NCI-H748 treated with DMSO at 0.1 percent for 48 hours (cell line): ENCODE data around the gene SIRT7.

Experiments
- DNase-seq: peaks from one replicate; lab custom pipeline; 2025; lab: John Stamatoyannopoulos, UW

SIRT7 gene

DNA sequence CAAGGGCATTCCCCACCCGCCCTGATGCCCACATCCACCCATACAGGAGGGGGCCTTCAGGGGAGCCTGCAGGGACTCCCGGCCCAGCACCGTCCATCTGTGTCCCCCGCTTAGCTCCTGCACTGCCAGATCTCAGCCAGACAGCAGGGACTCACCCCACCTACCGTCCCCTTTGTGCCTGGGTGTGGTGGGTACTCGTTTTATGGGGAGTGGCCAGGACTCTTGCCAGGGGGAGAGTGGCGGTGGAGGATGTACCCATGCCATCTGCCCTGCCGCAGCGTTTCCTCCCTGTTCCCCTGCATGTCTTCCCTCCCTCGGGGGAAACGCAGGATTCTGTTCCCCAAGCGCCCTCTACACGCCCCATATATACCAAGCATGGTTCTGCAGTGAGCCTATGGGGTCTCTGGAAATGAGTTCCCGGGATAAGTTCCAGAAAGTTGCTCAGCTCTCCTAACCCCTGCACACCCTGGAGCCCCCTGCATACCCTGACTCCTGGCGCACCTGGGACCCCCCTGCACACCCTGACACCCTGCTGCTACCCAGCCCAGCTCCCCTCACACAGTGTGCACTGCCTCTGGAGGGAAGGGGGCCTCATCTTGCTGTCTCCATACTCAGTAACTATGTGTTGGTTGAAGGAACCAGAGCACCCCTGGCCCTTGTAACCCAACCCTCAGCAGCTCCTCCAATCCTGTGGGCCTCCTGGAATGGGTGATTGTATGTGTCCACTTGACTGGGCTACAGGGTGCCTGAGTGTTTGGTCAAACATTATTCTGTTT, 13.8 kb upstream of the SIRT7 start:
- no peak for DNase-seq

DNA sequence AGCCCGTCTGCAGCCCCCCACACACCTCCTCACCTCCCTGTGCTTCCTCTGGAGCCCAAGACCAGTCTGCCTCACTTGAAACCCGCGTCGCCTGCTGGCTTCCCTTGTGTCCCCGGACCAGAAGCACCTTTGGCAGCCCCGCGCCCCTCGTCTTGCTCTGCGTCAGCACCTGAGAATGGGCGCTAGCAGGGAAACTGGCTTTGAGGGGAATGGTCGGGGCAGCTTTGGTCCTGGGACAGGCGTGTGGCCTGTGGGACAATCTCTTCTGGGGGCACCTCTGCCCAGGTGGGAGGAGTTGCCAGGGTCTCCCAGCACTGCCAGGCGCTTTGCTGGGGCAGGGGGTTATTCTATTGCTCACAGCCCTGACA, 13.2 kb upstream of the SIRT7 start:
- DNase-seq, result no peak

- DNase-seq, result no peak
These were observed 12.5 kb upstream of the SIRT7 start for GRCh38 chr17:81930142-81931125.

DNA sequence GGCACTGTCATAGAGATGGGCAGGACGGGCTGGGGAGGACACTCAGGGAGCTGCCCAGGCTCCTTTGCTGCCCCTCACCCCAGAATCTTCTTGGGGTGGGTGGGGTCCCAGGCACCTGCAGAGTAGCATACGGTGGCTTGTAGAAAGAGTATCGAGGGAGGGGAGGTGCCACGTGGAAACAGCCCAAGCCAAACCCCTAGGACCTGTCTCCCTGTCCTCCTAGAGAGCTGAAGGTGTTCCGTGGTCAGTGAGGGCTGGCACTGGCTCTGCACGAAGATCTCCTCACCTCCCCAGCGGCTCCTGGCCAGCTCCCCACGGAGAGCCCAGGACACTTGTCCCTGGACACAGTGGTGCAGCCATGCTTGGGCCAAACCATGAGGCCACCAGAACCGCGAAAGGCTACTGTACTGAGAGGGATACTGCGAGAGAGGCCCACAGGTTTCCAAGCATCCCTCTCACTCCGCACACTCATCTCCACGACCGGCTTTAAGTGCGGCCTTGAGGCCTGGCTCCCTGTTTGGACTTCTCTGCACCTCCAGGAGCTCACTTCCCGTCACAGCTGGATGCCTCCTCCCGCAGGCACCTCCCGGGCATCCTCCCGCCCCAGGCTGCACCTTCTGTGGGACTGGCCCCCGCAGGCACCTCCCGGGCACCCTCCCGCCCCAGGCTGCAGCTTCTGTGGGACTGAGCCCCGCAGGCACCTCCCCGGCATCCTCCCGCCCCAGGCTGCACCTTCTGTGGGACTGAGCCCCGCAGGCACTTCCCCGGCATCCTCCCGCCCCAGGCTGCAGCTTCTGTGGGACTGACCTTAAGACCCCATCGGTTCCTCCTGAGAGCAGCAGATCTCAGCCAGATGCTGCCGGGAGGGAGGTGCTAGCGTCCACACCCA, 11.5 kb upstream of the SIRT7 start:
- no peak for DNase-seq

GRCh38 chr17:81928544-81929252, 10.7 kb upstream of the SIRT7 start:
- peak; percentile 52 for DNase-seq

DNA sequence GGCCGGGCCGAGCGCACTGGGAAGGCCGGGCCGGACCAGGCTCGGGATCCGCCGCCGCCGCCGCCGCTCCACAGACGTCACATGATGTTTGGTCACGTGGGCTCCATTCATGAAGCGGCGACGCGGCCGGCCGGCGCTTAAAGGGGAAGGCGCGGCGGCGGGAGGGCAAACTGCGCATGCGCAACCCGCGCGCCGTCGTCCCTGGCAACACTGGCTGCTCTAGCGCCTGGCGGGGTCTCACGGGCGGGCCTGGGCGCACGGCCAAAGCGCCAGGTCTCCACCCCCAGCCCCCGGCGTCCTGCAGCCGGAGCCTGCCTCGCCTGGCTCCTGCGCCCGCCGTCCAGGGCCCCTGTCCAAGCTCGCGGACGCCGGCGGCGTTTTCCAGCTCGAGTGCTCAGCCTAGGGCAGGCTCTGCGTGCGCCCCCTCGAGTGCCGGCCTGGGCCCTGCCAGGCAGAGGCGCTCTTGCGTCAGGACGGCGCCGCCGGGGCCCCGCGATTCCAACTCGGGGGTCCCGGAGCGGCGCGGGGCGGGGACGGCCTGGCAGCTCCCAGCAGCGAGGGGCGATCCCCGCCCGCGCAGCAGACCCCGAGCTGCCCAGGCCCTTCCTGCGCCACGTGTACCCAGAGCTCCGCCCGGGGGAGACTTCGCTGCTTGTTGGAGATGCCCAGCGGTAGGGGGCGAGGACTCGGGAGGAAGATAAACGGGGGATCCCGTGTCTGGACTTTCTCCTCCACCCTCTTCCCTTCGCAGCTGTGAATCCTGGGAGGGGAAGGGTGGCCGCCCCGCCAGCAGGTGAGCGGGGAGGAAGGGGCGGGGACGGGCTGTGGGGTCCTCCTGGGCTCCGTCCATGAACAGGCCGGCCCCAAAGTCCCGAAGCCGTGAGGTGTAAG, 9.9 kb upstream of the SIRT7 start, which contains the start of gene MAFG:
Gene MAFG, minus strand, starts transcription at position 83 of the 891 bp plus-strand sequence. CDS start 4,550 bp downstream, outside the sequence.
- peak; percentile 86 for DNase-seq

GRCh38 chr17:81927152-81927652, 9.2 kb upstream of the SIRT7 start:
- DNase-seq, result no peak

DNA sequence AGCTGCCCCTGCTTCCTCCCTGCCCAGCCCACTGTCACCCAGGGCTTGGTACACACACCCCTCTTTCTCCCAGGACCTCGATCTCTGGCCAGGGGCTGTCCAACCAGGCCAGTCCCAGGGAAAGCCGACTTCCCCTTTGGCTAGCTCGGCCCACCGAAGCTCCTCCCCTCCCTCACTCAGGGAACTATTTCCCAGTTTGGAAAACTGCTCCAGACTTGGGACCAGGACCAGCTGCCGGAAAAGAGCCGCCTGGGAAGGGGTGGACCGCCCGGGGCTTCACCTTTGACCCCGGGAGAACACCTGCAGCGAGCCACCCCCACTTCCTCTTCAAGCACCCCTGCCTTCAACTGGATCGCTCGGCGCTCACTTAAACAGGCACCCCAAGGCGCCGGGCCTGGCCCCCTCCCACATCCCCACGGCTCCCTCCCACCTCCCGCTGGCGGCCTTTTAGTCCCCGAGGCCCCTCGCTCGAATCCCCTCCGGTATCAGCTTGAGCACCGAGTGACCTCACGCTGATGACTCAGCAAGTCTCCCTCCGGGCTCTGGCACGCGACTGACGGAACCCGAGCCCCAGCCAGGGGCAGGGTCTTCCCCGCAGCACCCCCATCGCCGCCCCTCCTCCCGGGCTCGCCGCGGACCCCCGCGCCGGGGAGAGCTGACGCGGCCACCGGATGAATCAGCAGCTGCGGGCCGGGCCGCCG, 8.6 kb upstream of the SIRT7 start:
- no peak for DNase-seq

DNA sequence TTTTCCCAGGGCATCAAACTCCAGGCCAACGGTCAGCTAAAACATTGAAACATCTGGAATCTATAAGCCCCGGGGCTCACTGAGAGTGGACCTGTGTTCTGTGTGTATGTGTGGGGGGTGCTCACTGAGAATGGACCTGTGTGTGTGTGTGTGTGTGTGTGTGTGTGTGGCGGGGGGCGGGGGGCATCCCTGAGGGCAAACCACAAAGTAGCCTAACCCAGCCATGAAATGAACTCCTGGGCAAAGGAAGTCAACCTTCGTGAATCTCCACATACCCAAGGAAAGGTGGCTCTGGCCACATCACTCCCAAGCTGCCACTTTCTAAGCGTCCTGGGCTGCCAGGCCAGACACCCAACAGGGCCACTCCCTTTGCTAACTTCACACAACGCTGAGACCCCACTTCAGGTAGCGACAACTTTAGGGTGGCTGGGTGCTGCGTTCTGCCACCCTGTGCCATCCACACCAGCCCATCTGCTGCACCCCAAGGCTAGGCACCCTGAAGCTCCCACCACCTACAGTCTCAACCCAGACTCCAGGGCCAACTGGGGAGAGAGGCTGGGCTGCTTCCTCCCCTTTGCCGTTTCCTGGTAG, 8.0 kb upstream of the SIRT7 start:
- DNase-seq, result no peak

DNA sequence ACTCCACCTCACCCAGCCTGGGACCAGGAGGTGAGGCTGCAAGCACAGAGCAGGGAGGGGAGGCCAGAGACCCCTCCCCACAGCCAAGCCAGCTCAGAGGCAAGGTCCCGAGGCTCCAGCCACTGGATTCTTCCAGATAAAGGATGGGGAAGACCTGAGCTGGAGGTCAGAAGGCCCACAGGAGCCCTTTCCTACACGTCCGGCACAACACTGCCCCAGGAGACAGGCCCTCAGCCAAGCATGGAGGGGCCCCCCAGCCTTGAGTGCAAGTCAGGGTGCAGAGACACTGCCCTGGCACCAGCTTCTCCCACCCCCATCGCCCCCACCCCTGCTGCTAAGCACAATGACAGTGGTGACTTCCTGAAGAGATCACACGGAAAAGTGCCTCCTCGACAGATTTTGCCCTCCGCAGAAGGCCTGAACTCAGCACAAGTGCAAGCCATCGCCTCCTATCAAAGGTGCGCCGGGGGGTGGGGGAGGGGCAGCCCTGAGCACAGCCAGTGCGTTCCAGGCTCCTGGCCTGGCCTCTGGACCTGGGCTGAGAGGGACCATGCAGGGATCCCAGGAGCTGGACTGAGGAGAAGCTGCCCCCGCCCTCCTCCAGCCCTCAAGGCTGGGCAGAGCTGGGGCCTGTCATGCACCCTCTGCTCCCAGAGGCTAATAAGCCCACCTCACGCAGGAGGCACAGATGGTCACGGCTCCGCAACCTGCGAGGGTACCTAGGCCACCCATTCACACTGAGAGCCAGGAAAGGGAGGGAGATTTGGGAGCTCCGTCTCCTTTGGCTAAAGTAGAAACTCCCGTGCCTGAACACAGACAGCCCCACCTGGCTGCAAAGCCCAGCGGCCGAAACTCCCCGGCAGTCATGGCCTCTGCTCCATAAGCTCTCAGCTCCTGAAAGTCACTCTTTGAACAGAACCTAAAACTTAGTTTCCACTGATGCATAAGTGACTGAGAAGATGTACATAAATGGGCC, 6.9 kb upstream of the SIRT7 start:
- no peak for DNase-seq

DNA sequence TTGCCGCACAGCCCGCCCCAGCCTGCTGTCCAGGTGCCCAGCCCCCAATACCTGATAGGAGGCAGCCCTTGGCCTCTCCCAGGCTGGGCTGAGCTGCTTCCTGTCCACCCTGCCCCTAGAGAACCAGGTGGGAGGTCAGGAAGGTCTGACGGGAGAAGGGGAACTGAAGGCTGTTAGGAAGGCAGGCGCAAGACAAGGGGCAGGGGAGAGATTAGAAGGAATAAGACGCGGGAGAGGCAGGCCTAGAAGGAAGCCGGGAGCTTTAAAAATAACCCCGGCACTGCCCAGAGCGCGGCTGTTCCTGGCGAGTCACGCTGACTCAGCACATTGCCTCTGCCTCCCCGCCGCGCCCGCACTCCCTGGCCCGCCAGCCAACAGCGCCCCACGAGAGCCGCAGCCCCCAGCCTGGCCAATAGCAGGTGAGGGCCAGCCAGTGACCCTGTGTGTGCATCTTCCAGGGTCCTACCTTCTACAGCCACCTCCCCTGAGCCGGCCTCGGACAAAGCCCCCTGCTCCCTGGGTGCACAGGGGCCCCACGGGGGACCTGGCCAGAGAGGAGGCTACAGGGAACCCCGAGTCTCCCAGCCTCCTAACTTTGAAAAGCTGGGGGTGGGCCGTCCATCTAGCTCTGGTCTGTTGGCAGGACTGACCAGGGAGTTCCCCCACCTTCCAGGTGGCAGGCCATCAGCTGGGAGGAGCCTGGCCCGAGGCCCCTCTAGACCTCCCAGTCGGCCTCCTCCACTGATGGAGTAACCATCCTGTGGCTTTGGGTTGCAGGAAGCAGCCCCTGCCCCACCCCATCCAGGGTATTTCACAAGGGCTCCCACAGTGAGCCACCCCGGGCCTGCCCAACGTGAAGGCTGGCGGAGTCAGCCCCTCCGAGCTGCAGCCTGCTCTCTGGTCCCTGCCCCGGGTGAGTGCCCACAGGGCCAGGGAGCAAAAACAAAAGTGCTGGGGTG, 5.6 kb upstream of the SIRT7 start:
- DNase-seq, result no peak

DNA sequence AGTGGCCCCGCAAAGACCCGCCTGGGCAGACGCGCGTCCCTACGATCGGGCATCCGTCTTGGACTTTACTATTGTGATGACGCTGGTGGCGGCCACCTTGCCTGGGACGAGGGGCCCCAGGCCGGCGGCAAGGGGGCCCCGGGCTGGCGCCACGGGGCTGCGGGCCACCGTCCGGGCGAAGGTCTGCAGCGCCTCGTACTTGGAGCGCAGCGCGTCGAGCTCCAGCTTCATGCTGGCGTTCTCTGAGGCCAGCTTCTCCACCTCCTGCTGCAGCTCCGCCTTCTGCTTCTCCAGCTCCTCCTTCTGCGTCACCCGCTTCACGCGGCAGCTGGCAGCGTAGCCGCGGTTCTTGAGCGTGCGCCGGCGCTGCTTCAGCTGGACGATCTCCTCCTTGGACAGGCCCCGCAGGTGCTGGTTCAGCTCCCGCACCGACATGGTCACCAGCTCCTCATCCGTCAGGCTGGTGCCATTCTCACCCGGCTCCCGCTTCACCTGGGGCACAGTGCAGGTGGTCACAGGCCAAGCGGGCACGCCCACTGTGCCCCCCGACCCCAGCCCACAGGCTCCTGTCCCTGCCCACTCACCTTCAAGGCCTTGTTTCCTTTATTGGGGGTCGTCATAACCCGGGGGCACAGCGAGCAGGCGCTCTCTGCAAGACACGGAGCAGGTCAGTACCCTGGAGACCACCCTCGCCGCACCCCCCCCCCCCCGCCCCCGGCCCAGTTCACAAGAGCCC, 4.8 kb upstream of the SIRT7 start:
- DNase-seq, result no peak

GRCh38 chr17:81921996-81922565, 4.1 kb upstream of the SIRT7 start:
- DNase-seq, result no peak

DNA sequence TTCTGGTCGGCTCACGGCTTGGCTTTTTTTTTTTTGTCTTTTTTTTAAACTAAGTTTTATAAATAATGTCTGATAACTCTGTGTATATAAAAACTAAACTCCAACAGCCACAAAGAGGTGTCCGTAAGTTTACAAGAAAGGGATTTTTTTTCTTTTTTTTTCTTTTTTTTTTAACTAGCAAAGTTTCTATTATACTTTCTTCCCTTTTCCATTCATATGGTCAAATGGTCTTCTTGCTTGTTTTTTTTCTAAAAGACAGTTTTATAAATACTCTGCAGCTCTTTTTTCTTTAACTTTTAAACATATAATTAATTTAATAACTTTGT, 3.5 kb upstream of the SIRT7 start:
- no peak for DNase-seq

GRCh38 chr17:81920612-81921536, 2.9 kb upstream of the SIRT7 start:
- no peak for DNase-seq
